ENCODE measurements around the gene GLB1L. TPM values are rescaled to one million over a fixed set of nuclear protein-coding genes. Genes with fewer than 3 reads are reported as not detected.

Gene GLB1L
- total RNA-seq, 1 experiment from 2014 or later, result 4.9 TPM

- Mint-ChIP-seq H3K36me3 (ENCODE audit: insufficient read depth, unreplicated experiment) (peaks cover 56% of the 10 kb centered on the region), H3K4me3 (ENCODE audit: unreplicated experiment) (peak overlapping the region; percentile 91), H3K4me1 (ENCODE audit: insufficient read depth, unreplicated experiment) (peaks cover 42% of the 10 kb centered on the region), H3K27me3 (ENCODE audit: insufficient read depth, unreplicated experiment) (no peaks in the 10 kb centered on the region), H3K9me3 (ENCODE audit: unreplicated experiment) (no peaks in the 10 kb centered on the region), H3K27ac (ENCODE audit: low read depth, unreplicated experiment) (peak overlapping the region; percentile 51)
- ChIA-PET POLR2A (interaction anchor here (0.9 to 14.1 kb wide), 10 partner anchors 18 to 75 kb away, joined by 3 to 401 read pairs (median 24); partner anchors contain the start of genes ABCB6, ANKZF1, ATG9A and CNPPD1), CTCF (interaction anchor here (0.6 to 10.3 kb wide), 8 partner anchors 22 to 81 kb away, joined by 3 to 123 read pairs (median 4); no protein-coding TSS in a partner anchor)
- no peak for DNase-seq (ENCODE audit: unreplicated experiment)
- TF ChIP-seq CTCF (IDR thresholded peaks at IDR 0.05; ENCODE audit: unreplicated experiment), result no peak
- BruUV-seq (replicated peaks), result no TSS peak
- intact Hi-C loops (cut with micrococcal nuclease), result loop anchor here (2.0 kb wide), 2 partner anchors 33 to 75 kb away; partner anchors contain the start of genes ABCB6 and CNPPD1
These were observed 6.4 kb upstream of the GLB1L start for GRCh38 chr2:219251656-219252055.

- Mint-ChIP-seq H3K36me3 (ENCODE audit: insufficient read depth, unreplicated experiment) (peaks cover 64% of the 10 kb centered on the region), H3K9me3 (ENCODE audit: unreplicated experiment) (no peaks in the 10 kb centered on the region), H3K27me3 (ENCODE audit: insufficient read depth, unreplicated experiment) (no peaks in the 10 kb centered on the region), H3K27ac (ENCODE audit: low read depth, unreplicated experiment) (peak overlapping the region; percentile 86), H3K4me3 (ENCODE audit: unreplicated experiment) (peak overlapping the region; percentile 64), H3K4me1 (ENCODE audit: insufficient read depth, unreplicated experiment) (peaks cover 42% of the 10 kb centered on the region)
- ChIA-PET POLR2A (interaction anchor here (0.5 to 14.1 kb wide), 18 partner anchors 10 to 1031 kb away, joined by 3 to 401 read pairs (median 6); partner anchors contain the start of genes ABCB6, ANKZF1, ATG9A and CNPPD1), CTCF (interaction anchor here (1.0 to 10.3 kb wide), 9 partner anchors 12 to 90 kb away, joined by 3 to 123 read pairs (median 4); partner anchors contain the start of genes ANKZF1, ATG9A, CNPPD1 and DNAJB2)
- no peak for DNase-seq (ENCODE audit: unreplicated experiment)
- no peak for TF ChIP-seq CTCF (IDR thresholded peaks at IDR 0.05; ENCODE audit: unreplicated experiment)
- intact Hi-C loops (cut with micrococcal nuclease), result no loop called here
- no TSS peak for BruUV-seq (replicated peaks)
These were observed 5.0 kb upstream of the GLB1L start for GRCh38 chr2:219250049-219250781.

DNA sequence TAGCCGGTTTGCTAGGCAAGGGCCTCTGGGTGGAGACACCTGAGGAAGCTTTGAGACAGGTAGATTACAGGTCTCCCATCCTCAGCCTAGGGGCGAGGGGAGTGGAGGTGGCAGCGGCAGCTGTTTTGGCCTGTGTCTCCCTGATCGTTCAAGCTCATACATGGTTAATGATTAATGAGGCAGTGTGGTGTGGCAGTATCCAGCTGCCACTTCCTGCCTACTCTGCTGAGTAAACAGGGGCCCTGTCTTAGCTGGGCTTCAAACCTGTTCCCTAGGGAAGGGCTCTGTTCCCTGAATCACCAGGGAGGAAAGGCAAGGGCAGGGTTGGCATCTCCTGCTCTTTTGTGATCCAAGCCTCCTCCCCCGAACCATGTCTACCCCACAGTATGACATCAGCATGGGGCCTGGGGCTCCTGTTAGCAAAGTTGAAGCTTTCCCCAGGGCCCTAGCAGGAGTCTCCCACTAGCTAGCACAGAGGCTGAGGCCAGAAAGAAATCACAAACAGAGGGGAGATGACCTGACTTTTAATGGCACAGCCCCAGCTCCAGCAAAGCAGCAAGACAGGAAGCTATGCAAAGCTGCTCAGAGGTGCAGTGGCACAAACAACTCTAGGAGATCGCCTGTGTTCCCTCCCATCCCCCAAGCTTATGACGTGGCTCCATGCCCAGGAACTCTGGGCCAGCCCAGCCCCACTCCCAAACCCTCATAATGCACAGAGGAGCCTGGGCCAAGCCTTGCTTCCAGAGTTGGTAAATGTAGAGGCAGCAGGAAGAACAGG, 4.1 kb upstream of the GLB1L start:
- ChIA-PET POLR2A (interaction anchor here (0.8 to 14.1 kb wide), 18 partner anchors 11 to 1031 kb away, joined by 3 to 401 read pairs (median 6); partner anchors contain the start of genes ABCB6, ANKZF1, ATG9A and CNPPD1), CTCF (interaction anchor here (0.6 to 10.3 kb wide), 13 partner anchors 13 to 392 kb away, joined by 3 to 123 read pairs (median 4); partner anchors contain the start of genes ANKZF1, ATG9A, CNPPD1 and DNAJB2)
- H3K4me3 Mint-ChIP-seq (ENCODE audit: unreplicated experiment), result peak overlapping the region; percentile 64
- H3K27ac Mint-ChIP-seq (ENCODE audit: low read depth, unreplicated experiment), result peak overlapping the region; percentile 86
- H3K27me3 Mint-ChIP-seq (ENCODE audit: insufficient read depth, unreplicated experiment), result no peaks in the 10 kb centered on the region
- peaks cover 35% of the 10 kb centered on the region for H3K4me1 Mint-ChIP-seq (ENCODE audit: insufficient read depth, unreplicated experiment)
- no TSS peak for BruUV-seq (replicated peaks)
- H3K36me3 Mint-ChIP-seq (ENCODE audit: insufficient read depth, unreplicated experiment), result peaks cover 64% of the 10 kb centered on the region
- DNase-seq (ENCODE audit: unreplicated experiment), result peak; percentile 92
- H3K9me3 Mint-ChIP-seq (ENCODE audit: unreplicated experiment), result no peaks in the 10 kb centered on the region
- intact Hi-C loops (cut with micrococcal nuclease), result loop anchor here (1.0 to 5.0 kb wide), 2 partner anchors 48 to 89 kb away; partner anchors contain the start of gene NHEJ1
- TF ChIP-seq CTCF (IDR thresholded peaks at IDR 0.05; ENCODE audit: unreplicated experiment), result no peak

Data from MCF 10A (cell line).